ENCODE measurements around the gene ERN2. TPM values are rescaled to one million over a fixed set of nuclear protein-coding genes. Genes with fewer than 3 reads are reported as not detected.

The ERN2 gene
- total RNA-seq, 1 donor from 2014 or later: not detected

DNA sequence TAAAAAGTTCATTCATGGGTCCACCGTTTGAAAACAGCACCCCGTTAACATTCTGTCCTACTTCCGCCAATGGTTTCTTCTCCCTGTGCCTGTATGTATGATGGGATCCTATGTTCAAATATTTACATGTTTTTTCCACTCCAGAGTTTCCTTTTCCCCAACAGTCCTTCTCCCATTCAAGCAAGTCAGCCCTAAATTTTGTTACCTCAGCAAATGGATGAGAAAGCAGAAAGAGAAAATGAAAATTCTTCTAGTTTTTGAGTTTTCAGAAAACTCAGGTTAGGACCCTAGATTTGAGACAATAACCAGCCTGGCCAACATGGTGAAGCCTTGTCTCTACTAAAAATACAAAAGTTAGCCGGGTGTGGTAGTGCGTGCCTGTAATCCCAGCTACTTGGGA lies 3.5 kb upstream of the ERN2 start:
- Histone ChIP-seq H3K27me3 (ENCODE audit: insufficient read depth, low read length) (peaks cover 14% of the 10 kb centered on the region), H3K4me1 (ENCODE audit: insufficient read depth, low read length) (no peaks in the 10 kb centered on the region), H3K4me3 (ENCODE audit: insufficient read depth, low read depth, low read length) (no peak overlapping the region), H3K27ac (ENCODE audit: low read depth, low read length) (no peak overlapping the region), H2AFZ (ENCODE audit: low read depth, low read length) (no peak overlapping the region), H3K79me2 (ENCODE audit: insufficient read depth, low read length) (no peaks in the 10 kb centered on the region), H3K9me3 (ENCODE audit: insufficient read depth, low read depth, low read length) (no peaks in the 10 kb centered on the region), H3K9ac (ENCODE audit: low read length) (no peak overlapping the region), H3K36me3 (ENCODE audit: insufficient read depth, low read length) (no peaks in the 10 kb centered on the region), H3K4me2 (ENCODE audit: low read length) (no peak overlapping the region), H4K20me1 (ENCODE audit: insufficient read depth, low read length) (no peaks in the 10 kb centered on the region)
- Mint-ChIP-seq H3K4me1 (ENCODE audit: low read depth, unreplicated experiment) (no peaks in the 10 kb centered on the region), H3K27ac (ENCODE audit: unreplicated experiment) (no peak overlapping the region), H3K9me3 (ENCODE audit: unreplicated experiment) (peaks cover 3% of the 10 kb centered on the region), H3K36me3 (ENCODE audit: low read depth, unreplicated experiment) (peaks cover 3% of the 10 kb centered on the region), H3K4me3 (ENCODE audit: unreplicated experiment) (peak overlapping the region; percentile 17), H3K27me3 (ENCODE audit: low read depth, unreplicated experiment) (peaks cover 40% of the 10 kb centered on the region)
- TF ChIP-seq, protein P1, sequence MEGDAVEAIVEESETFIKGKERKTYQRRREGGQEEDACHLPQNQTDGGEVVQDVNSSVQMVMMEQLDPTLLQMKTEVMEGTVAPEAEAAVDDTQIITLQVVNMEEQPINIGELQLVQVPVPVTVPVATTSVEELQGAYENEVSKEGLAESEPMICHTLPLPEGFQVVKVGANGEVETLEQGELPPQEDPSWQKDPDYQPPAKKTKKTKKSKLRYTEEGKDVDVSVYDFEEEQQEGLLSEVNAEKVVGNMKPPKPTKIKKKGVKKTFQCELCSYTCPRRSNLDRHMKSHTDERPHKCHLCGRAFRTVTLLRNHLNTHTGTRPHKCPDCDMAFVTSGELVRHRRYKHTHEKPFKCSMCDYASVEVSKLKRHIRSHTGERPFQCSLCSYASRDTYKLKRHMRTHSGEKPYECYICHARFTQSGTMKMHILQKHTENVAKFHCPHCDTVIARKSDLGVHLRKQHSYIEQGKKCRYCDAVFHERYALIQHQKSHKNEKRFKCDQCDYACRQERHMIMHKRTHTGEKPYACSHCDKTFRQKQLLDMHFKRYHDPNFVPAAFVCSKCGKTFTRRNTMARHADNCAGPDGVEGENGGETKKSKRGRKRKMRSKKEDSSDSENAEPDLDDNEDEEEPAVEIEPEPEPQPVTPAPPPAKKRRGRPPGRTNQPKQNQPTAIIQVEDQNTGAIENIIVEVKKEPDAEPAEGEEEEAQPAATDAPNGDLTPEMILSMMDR (IDR thresholded peaks at IDR 0.05; ENCODE audit: insufficient read depth, low read depth, low read length): no peak
- TF ChIP-seq EZH2 (IDR thresholded peaks at IDR 0.05; ENCODE audit: insufficient read depth, low read length): no peak
- DNase-seq (ENCODE audit: low read depth) (no peak), FAIRE-seq (no peak)

DNA sequence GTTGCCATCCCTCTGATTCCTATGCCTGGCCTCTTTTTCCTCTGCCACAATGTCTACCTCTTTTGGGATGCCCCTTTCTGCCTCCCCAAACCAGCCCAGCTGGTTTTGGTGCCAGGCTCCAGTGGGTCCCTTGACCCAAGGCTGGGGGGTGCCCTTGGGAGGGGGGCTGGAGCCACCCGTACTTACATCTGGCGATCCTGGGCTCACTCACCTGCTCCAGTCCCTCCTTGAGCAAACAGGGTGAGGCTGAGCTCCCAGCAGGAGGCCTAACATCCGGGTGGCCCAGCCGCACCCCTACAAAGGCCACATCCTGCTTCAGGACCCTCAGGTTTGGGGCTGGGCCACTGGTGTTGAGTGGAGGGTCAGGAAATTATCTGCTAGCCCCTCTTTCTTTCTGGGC lies 1.2 kb downstream of the ERN2 start:
- H3K4me2 ChIP-seq (ENCODE audit: low read length): no peak overlapping the region
- H3K27me3 Mint-ChIP-seq (ENCODE audit: low read depth, unreplicated experiment): peaks cover 42% of the 10 kb centered on the region
- no peak overlapping the region for H3K4me3 ChIP-seq (ENCODE audit: insufficient read depth, low read depth, low read length)
- H2AFZ ChIP-seq (ENCODE audit: low read depth, low read length): no peak overlapping the region
- peaks cover 16% of the 10 kb centered on the region for H3K9me3 Mint-ChIP-seq (ENCODE audit: unreplicated experiment)
- H3K36me3 ChIP-seq (ENCODE audit: insufficient read depth, low read length): no peaks in the 10 kb centered on the region
- H3K27me3 ChIP-seq (ENCODE audit: insufficient read depth, low read length): peaks cover 17% of the 10 kb centered on the region
- H3K27ac ChIP-seq (ENCODE audit: low read depth, low read length): no peak overlapping the region
- DNase-seq (ENCODE audit: low read depth) (no peak), FAIRE-seq (no peak)
- H3K4me3 Mint-ChIP-seq (ENCODE audit: unreplicated experiment): no peak overlapping the region
- H3K36me3 Mint-ChIP-seq (ENCODE audit: low read depth, unreplicated experiment): peaks cover 3% of the 10 kb centered on the region
- no peaks in the 10 kb centered on the region for H3K79me2 ChIP-seq (ENCODE audit: insufficient read depth, low read length)
- H3K27ac Mint-ChIP-seq (ENCODE audit: unreplicated experiment): no peak overlapping the region
- H3K4me1 Mint-ChIP-seq (ENCODE audit: low read depth, unreplicated experiment): no peaks in the 10 kb centered on the region
- no peaks in the 10 kb centered on the region for H3K4me1 ChIP-seq (ENCODE audit: insufficient read depth, low read length)
- no peak for TF ChIP-seq EZH2 (IDR thresholded peaks at IDR 0.05; ENCODE audit: insufficient read depth, low read length)
- TF ChIP-seq, protein P1 (IDR thresholded peaks at IDR 0.05; ENCODE audit: insufficient read depth, low read depth, low read length): no peak
- H4K20me1 ChIP-seq (ENCODE audit: insufficient read depth, low read length): no peaks in the 10 kb centered on the region
- no peaks in the 10 kb centered on the region for H3K9me3 ChIP-seq (ENCODE audit: insufficient read depth, low read depth, low read length)
- H3K9ac ChIP-seq (ENCODE audit: low read length): no peak overlapping the region

DNA sequence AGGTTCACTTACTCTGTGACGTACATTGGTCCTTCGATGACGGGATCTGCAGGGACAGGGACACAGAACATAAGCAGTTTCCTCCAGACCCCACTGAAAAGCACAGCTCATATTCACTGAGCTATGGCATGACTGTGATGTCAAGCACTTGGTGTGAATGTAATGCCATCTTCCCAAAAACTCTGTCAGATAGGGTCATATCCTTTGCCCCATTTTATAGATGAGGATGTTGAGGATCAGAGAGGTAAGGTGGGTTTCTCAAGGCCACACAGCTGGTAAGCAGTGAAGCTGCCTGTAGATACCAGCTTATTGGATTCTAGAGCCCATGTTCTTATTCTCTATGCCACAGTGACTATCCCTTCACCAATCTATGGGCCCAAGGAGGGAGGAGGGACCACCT lies 2.5 kb downstream of the ERN2 start:
- no peak overlapping the region for H3K9ac ChIP-seq (ENCODE audit: low read length)
- no peak overlapping the region for H3K4me3 Mint-ChIP-seq (ENCODE audit: unreplicated experiment)
- no peaks in the 10 kb centered on the region for H3K4me1 ChIP-seq (ENCODE audit: insufficient read depth, low read length)
- no peaks in the 10 kb centered on the region for H3K79me2 ChIP-seq (ENCODE audit: insufficient read depth, low read length)
- peaks cover 16% of the 10 kb centered on the region for H3K9me3 Mint-ChIP-seq (ENCODE audit: unreplicated experiment)
- peaks cover 17% of the 10 kb centered on the region for H3K27me3 ChIP-seq (ENCODE audit: insufficient read depth, low read length)
- no peak overlapping the region for H3K27ac Mint-ChIP-seq (ENCODE audit: unreplicated experiment)
- FAIRE-seq (no peak), DNase-seq (ENCODE audit: low read depth) (no peak)
- H3K36me3 Mint-ChIP-seq (ENCODE audit: low read depth, unreplicated experiment): peaks cover 3% of the 10 kb centered on the region
- H3K9me3 ChIP-seq (ENCODE audit: insufficient read depth, low read depth, low read length): no peaks in the 10 kb centered on the region
- no peaks in the 10 kb centered on the region for H3K36me3 ChIP-seq (ENCODE audit: insufficient read depth, low read length)
- H3K4me3 ChIP-seq (ENCODE audit: insufficient read depth, low read depth, low read length): no peak overlapping the region
- peaks cover 40% of the 10 kb centered on the region for H3K27me3 Mint-ChIP-seq (ENCODE audit: low read depth, unreplicated experiment)
- no peaks in the 10 kb centered on the region for H3K4me1 Mint-ChIP-seq (ENCODE audit: low read depth, unreplicated experiment)
- H4K20me1 ChIP-seq (ENCODE audit: insufficient read depth, low read length): no peaks in the 10 kb centered on the region
- H2AFZ ChIP-seq (ENCODE audit: low read depth, low read length): no peak overlapping the region
- H3K27ac ChIP-seq (ENCODE audit: low read depth, low read length): no peak overlapping the region
- no peak overlapping the region for H3K4me2 ChIP-seq (ENCODE audit: low read length)
- TF ChIP-seq, protein P1 (IDR thresholded peaks at IDR 0.05; ENCODE audit: insufficient read depth, low read depth, low read length): no peak
- no peak for TF ChIP-seq EZH2 (IDR thresholded peaks at IDR 0.05; ENCODE audit: insufficient read depth, low read length)
